ENCODE data around the gene GALR3. TPM values are rescaled to one million over a fixed set of nuclear protein-coding genes. Genes with fewer than 3 reads are reported as not detected.

The GALR3 gene
- total and polyA plus RNA-seq, 2 experiments from 2014 or later, result 0.36 to 0.63 TPM

DNA sequence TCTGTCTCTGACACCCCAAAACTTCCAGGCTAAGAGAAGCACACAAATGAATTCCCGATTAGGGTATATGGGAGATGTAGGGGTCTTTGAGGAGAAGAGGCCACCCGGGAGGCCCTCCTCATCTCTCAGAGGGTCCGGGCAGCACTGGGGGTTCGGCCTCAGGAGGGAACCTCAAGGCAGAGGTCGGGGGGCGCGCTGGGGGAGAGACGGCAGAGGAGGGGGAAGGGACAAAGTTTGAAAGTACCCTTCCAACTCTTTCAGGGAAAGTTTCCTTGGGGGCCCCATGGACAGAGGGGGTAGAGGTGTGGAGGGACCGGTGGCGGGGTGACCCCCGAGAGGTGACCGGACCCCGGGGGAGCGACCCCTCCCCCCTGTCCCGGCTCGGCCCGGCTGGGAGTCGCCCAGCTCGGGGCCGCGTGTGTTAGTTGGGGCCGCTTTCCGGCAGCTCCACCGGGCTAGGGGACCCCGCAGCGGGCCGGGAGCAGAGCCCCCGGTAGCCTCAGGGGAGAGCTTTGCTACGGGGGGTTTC, 18.8 kb upstream of the GALR3 start:
- no peak overlapping the region for H3K27ac Mint-ChIP-seq
- DNase-seq (ENCODE audit: low spot score), result peak; percentile 27

More for the DNA sequence above, 18.8 kb upstream of the GALR3 start:
- H3K4me1 Mint-ChIP-seq, result peaks cover 28% of the 10 kb centered on the region
- no peak for ATAC-seq
- H3K4me3 ChIP-seq, result peak overlapping the region; percentile 86
- peaks cover 20% of the 10 kb centered on the region for H3F3A ChIP-seq (replicated peaks; ENCODE audit: low read depth)
- H3K9me2 ChIP-seq (ENCODE audit: insufficient read depth), result no peaks in the 10 kb centered on the region
- H3K27me3 Mint-ChIP-seq (ENCODE audit: insufficient read depth, low read depth, poor library complexity), result peaks cover 61% of the 10 kb centered on the region
- no peaks in the 10 kb centered on the region for H3K36me3 ChIP-seq (ENCODE audit: insufficient read depth)
- H3K36me3 Mint-ChIP-seq (ENCODE audit: low read depth), result no peaks in the 10 kb centered on the region
- peaks cover 75% of the 10 kb centered on the region for H3K27me3 ChIP-seq (ENCODE audit: insufficient read depth)
- peak overlapping the region; percentile 100 for H3K4me2 ChIP-seq
- H2AFZ ChIP-seq, result peak overlapping the region; percentile 92
- no peak overlapping the region for H3K27ac ChIP-seq (ENCODE audit: low read depth)
- no peaks in the 10 kb centered on the region; the same call in 1 of the 2 replicates for H4K20me1 ChIP-seq (replicated peaks; ENCODE audit: insufficient read depth)
- H3K4me1 ChIP-seq (ENCODE audit: insufficient read depth), result peaks cover 25% of the 10 kb centered on the region
- 0 out of 2 replicates have a peak, but pooled peaks cover 6% of the 10 kb centered on the region for H3K79me2 ChIP-seq (replicated peaks; ENCODE audit: insufficient read depth)
- H3K9me3 Mint-ChIP-seq, result no peaks in the 10 kb centered on the region; the same call in 2 of the 3 replicates
- TF ChIP-seq STAT1 (IDR thresholded peaks at IDR 0.05; ENCODE audit: unreplicated experiment) (no peak), EZH2phosphoT487 (IDR thresholded peaks at IDR 0.05; ENCODE audit: unreplicated experiment) (no peak), ZNF331 (CRISPR knock-in tag; IDR thresholded peaks at IDR 0.05; ENCODE audit: low read depth) (no peak), POLR2AphosphoS5 (IDR thresholded peaks at IDR 0.05; ENCODE audit: low read depth) (no peak), CTCF (conservative IDR thresholded peaks at IDR 0.05; ENCODE audit: low read depth in 2 of 2) (no peak), CREB1 (CRISPR knock-in tag; IDR thresholded peaks at IDR 0.05; ENCODE audit: low read depth) (no peak), EZH2 (IDR thresholded peaks at IDR 0.05; ENCODE audit: low read depth, unreplicated experiment) (no peak), NANOG (IDR thresholded peaks at IDR 0.05; ENCODE audit: borderline replicate concordance) (no peak), ZNF114 (CRISPR knock-in tag; IDR thresholded peaks at IDR 0.05) (no peak), ZNF462 (CRISPR knock-in tag; IDR thresholded peaks at IDR 0.05) (no peak), JUNB (IDR thresholded peaks at IDR 0.05; ENCODE audit: unreplicated experiment) (no peak)
- TF ChIP-seq, protein P1, sequence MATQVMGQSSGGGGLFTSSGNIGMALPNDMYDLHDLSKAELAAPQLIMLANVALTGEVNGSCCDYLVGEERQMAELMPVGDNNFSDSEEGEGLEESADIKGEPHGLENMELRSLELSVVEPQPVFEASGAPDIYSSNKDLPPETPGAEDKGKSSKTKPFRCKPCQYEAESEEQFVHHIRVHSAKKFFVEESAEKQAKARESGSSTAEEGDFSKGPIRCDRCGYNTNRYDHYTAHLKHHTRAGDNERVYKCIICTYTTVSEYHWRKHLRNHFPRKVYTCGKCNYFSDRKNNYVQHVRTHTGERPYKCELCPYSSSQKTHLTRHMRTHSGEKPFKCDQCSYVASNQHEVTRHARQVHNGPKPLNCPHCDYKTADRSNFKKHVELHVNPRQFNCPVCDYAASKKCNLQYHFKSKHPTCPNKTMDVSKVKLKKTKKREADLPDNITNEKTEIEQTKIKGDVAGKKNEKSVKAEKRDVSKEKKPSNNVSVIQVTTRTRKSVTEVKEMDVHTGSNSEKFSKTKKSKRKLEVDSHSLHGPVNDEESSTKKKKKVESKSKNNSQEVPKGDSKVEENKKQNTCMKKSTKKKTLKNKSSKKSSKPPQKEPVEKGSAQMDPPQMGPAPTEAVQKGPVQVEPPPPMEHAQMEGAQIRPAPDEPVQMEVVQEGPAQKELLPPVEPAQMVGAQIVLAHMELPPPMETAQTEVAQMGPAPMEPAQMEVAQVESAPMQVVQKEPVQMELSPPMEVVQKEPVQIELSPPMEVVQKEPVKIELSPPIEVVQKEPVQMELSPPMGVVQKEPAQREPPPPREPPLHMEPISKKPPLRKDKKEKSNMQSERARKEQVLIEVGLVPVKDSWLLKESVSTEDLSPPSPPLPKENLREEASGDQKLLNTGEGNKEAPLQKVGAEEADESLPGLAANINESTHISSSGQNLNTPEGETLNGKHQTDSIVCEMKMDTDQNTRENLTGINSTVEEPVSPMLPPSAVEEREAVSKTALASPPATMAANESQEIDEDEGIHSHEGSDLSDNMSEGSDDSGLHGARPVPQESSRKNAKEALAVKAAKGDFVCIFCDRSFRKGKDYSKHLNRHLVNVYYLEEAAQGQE (IDR thresholded peaks at IDR 0.05; ENCODE audit: unreplicated experiment), result no peak
- TF ChIP-seq, protein P2, sequence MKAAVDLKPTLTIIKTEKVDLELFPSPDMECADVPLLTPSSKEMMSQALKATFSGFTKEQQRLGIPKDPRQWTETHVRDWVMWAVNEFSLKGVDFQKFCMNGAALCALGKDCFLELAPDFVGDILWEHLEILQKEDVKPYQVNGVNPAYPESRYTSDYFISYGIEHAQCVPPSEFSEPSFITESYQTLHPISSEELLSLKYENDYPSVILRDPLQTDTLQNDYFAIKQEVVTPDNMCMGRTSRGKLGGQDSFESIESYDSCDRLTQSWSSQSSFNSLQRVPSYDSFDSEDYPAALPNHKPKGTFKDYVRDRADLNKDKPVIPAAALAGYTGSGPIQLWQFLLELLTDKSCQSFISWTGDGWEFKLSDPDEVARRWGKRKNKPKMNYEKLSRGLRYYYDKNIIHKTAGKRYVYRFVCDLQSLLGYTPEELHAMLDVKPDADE (IDR thresholded peaks at IDR 0.05), result no peak
- H3K4me3 Mint-ChIP-seq, result peak overlapping the region; percentile 86
